ENCODE results near the gene RHOF. TPM values are rescaled to one million over a fixed set of nuclear protein-coding genes. Genes with fewer than 3 reads are reported as not detected.

Gene RHOF
- total and polyA plus RNA-seq, 2 of the 13 experiments (the other 11 are each of a cell fraction or from before 2014, with no cell fraction given) = 14.6 to 32.2 TPM

DNA sequence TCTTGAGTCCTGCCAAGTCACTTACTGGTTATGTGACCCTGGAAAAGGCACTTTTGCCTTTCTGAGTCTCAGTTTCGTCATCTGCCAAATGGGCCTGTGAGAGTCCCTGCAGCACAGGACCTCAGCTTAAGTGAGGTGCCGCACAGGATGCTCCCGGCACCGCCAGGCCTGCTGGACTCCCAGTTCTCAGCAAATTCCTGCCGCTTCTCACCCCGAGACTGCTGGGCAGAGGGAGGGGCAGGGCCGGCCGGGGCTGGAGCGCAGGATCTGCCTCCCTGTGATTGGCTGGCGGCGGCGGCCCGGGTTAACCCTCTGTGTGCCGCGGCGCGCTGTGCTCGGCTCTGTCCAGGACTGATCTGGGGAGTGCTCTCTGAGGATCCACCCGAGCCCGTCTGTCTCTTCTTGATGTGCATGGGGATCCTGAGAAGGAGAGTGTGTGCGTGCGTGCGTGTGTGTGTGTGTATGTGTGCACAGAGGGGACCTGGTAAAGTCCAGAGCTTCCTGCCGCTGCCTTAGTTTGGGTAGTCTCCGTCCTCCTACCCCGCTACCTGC, 18.9 kb upstream of the RHOF start (continued):
- TF ChIP-seq HIC2 (CRISPR knock-in tag; IDR thresholded peaks at IDR 0.05; ENCODE audit: low read depth) (no peak), ZNF792 (CRISPR knock-in tag; IDR thresholded peaks at IDR 0.05) (no peak), PHF20 (CRISPR knock-in tag; IDR thresholded peaks at IDR 0.05) (no peak), ZNF430 (CRISPR knock-in tag; IDR thresholded peaks at IDR 0.05) (peak; percentile 30; the same call in 1 of the 2 replicates), ZBTB1 (CRISPR knock-in tag; IDR thresholded peaks at IDR 0.05; ENCODE audit: borderline replicate concordance) (no peak), TP53 (CRISPR knock-in tag; conservative IDR thresholded peaks at IDR 0.05) (no peak), ZNF251 (CRISPR knock-in tag; IDR thresholded peaks at IDR 0.05) (no peak), ARID5B (CRISPR knock-in tag; IDR thresholded peaks at IDR 0.05) (no peak), ZSCAN20 (CRISPR knock-in tag; IDR thresholded peaks at IDR 0.05; ENCODE audit: borderline replicate concordance) (no peak), NFE2 (CRISPR knock-in tag; IDR thresholded peaks at IDR 0.05) (no peak), YEATS4 (CRISPR knock-in tag; IDR thresholded peaks at IDR 0.05; ENCODE audit: borderline replicate concordance) (no peak), SNAPC4 (CRISPR knock-in tag; IDR thresholded peaks at IDR 0.05) (no peak), ZNF878 (CRISPR knock-in tag; IDR thresholded peaks at IDR 0.05) (no peak), ZNF207 (IDR thresholded peaks at IDR 0.05; ENCODE audit: borderline replicate concordance) (no peak), CHD2 (IDR thresholded peaks at IDR 0.05; ENCODE audit: low read depth, low read length) (no peak), USF2 (IDR thresholded peaks at IDR 0.05; ENCODE audit: low read depth, low read length) (no peak), USF2 (CRISPR knock-in tag; IDR thresholded peaks at IDR 0.05; ENCODE audit: borderline replicate concordance) (no peak), ZNF580 (CRISPR knock-in tag; IDR thresholded peaks at IDR 0.05; ENCODE audit: borderline replicate concordance, low read depth) (no peak)

Data from HepG2 (cell line).